ENCODE data around the gene C1GALT1. TPM values are rescaled to one million over a fixed set of nuclear protein-coding genes. Genes with fewer than 3 reads are reported as not detected.
"Not testable (repeated sequence)": the region's sequence is repeated elsewhere in the genome, so short reads cannot be mapped to it uniquely, and the experiment has no call there.

Gene C1GALT1
- total RNA-seq, 4 donors from 2014 or later: 42.9 to 99.9 (median 54.6) TPM

GRCh38 chr7:7138897-7139296 lies 43.4 kb upstream of the C1GALT1 start:
- 88 to 96% methylated on average over 8 of the region's 8 CpGs for WGBS, 2 donors
- no peaks in the 10 kb centered on the region for H3K4me1 ChIP-seq
- no peak overlapping the region for H3K4me3 ChIP-seq (replicated peaks in 1 of 3)
- H3K27me3 ChIP-seq: no peaks in the 10 kb centered on the region
- intact Hi-C loops (cut with DNase I): no loop called here
- H3K27ac ChIP-seq: no peak overlapping the region
- DNase-seq: no peak
- H3K36me3 ChIP-seq: no peaks in the 10 kb centered on the region
- no peak for TF ChIP-seq CTCF (IDR thresholded peaks at IDR 0.05)
- no peak for TF ChIP-seq POLR2A (IDR thresholded peaks at IDR 0.05)
- no peaks in the 10 kb centered on the region for H3K9me3 ChIP-seq

DNA sequence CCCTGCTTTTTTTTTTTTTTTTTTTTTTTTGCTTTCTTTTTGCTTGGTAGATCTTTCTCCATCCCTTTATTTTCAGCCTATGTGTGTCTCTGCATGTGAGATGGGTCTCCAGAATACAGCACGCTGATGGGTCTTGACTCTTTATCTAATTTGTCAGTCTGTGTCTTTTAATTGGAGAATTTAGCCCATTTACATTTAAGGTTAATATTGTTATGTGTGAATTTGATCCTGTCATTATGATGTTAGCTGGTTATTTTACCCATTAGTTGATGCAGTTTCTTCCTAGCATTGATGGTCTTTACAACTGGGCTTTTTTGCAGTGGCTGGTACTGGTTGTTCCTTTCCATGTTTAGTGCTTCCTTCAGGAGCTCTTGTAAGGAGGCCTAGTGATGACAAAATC lies 38.9 kb upstream of the C1GALT1 start:
- H3K9me3 ChIP-seq; H3K27me3 ChIP-seq; H3K27ac ChIP-seq; H3K36me3 ChIP-seq; H3K4me1 ChIP-seq; intact Hi-C loops (cut with DNase I); DNase-seq; H3K4me3 ChIP-seq (replicated peaks in 1 of 3): not testable (repeated sequence)
- WGBS, 2 donors: 88 to 96% methylated on average over 1 of the region's 1 CpG

- intact Hi-C loops (cut with DNase I); H3K4me1 ChIP-seq; H3K27ac ChIP-seq; DNase-seq; H3K9me3 ChIP-seq; H3K4me3 ChIP-seq (replicated peaks in 1 of 3); H3K27me3 ChIP-seq; H3K36me3 ChIP-seq: not testable (repeated sequence)
- WGBS, 2 donors: 72 to 89% methylated on average over 3 to 4 of the region's 4 CpGs
Observed at GRCh38 chr7:7145151-7145550, 37.2 kb upstream of the C1GALT1 start.

GRCh38 chr7:7146837-7147236 lies 35.5 kb upstream of the C1GALT1 start:
- DNase-seq: no peak
- intact Hi-C loops (cut with DNase I): no loop called here
- no peaks in the 10 kb centered on the region for H3K4me1 ChIP-seq
- no peak overlapping the region for H3K27ac ChIP-seq
- no peaks in the 10 kb centered on the region for H3K27me3 ChIP-seq
- 73 to 94% methylated on average over 3 of the region's 3 CpGs for WGBS, 2 donors
- TF ChIP-seq POLR2A (IDR thresholded peaks at IDR 0.05): no peak
- no peak for TF ChIP-seq CTCF (IDR thresholded peaks at IDR 0.05)
- H3K4me3 ChIP-seq (replicated peaks in 1 of 3): no peak overlapping the region
- H3K36me3 ChIP-seq: no peaks in the 10 kb centered on the region
- H3K9me3 ChIP-seq: no peaks in the 10 kb centered on the region

DNA sequence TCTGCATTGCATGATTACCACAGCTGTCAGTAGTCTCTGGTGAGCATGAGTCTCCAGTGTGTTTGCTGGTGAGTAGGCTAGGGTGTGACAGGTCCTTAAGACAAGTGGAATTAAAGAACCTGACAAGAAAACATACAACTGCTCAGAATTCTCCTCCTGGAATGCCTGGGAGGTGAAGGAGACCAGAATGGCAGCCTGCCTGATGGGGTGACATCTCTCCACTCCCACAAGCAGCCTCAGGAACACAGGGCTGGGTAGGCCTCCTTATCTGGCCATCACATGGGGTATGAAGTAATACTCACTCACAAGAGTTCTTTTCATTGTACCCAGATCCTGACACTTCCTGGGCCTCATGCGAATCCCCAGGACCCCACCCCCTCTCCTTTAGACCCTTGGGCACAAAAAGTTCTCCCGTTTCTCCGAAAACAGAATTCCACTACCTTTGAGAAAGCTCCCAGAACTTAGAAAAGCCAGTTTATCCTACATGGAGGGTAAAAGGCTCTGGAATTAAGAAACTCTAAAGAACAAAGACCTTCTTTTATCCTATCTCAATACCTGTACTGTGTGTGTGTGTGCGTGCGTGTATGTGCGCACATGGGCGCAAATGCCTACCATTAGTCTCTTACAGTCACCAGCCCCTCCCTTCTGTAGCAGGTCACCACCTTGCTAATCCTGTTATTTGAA lies 33.4 kb upstream of the C1GALT1 start:
- no peaks in the 10 kb centered on the region for H3K9me3 ChIP-seq
- intact Hi-C loops (cut with DNase I): no loop called here
- H3K4me3 ChIP-seq (replicated peaks in 1 of 3): no peak overlapping the region
- no peak overlapping the region for H3K27ac ChIP-seq
- H3K36me3 ChIP-seq: no peaks in the 10 kb centered on the region
- TF ChIP-seq POLR2A (IDR thresholded peaks at IDR 0.05) (no peak), CTCF (IDR thresholded peaks at IDR 0.05) (no peak)
- H3K4me1 ChIP-seq: no peaks in the 10 kb centered on the region
- DNase-seq: peak in 1 of 2 donors; percentile 4
- H3K27me3 ChIP-seq: no peaks in the 10 kb centered on the region
- WGBS, 2 donors: 87 to 88% methylated on average over 7 of the region's 7 CpGs

DNA sequence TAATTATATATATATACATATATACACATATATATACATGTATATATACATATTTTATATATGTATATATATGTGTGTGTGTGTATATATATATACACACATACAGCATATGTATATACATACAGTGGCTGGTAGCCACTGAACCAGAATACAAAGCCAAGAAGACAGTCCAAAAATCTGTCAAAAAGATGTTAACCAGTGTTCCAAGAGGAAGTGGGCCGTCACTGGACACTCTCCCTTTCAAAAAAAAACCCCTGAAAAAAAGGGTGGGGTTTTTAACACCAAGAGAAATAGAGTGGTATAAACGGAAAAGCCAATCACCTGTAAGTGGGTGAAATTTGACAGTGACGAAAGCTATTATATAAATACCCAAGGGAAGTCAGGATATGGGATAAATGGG lies 31.1 kb upstream of the C1GALT1 start:
- TF ChIP-seq POLR2A (IDR thresholded peaks at IDR 0.05) (no peak), CTCF (IDR thresholded peaks at IDR 0.05) (no peak)
- intact Hi-C loops (cut with DNase I): no loop called here
- H3K36me3 ChIP-seq: no peaks in the 10 kb centered on the region
- 64 to 68% methylated on average over 3 of the region's 3 CpGs for WGBS, 2 donors
- H3K27ac ChIP-seq: no peak overlapping the region
- H3K4me3 ChIP-seq (replicated peaks in 1 of 3): no peak overlapping the region
- H3K4me1 ChIP-seq: no peaks in the 10 kb centered on the region
- H3K27me3 ChIP-seq: no peaks in the 10 kb centered on the region
- DNase-seq: no peak
- H3K9me3 ChIP-seq: no peaks in the 10 kb centered on the region

Data from thyroid gland (tissue), 4 donors.